Lower leg skin (tissue), 4 donors: ENCODE data around the gene SLC16A8. TPM values are rescaled to one million over a fixed set of nuclear protein-coding genes. Genes with fewer than 3 reads are reported as not detected.
"Not testable (repeated sequence)": the region's sequence is repeated elsewhere in the genome, so short reads cannot be mapped to it uniquely, and the experiment has no call there.

Experiments used
- DNase-seq, 2 donors: peaks; one replicate each; pipeline ENCODE4 v3.0.0-alpha.2; 2019; ENCODE audit warnings: low spot score in 2 of 2
- H3K4me3 ChIP-seq: fragments of 200-600 bp; sonication (generic); 2 replicates; pipeline ENCODE4 v1.5.1; 2017; ENCODE audit warnings: mild to moderate bottlenecking, low read depth; ENCODE audit not compliant: poor library complexity, severe bottlenecking
- CTCF ChIP-seq, 3 donors: fragments of 450-650 bp; IDR thresholded peaks; one replicate each; pipeline ENCODE4 v1.5.1; 2016; ENCODE audit warnings: antibody characterized with exemption in 3 of 3, mild to moderate bottlenecking in 3 of 3, moderate library complexity in 2 of 3
- POLR2A ChIP-seq, 2 donors: fragments of 450-650 bp; IDR thresholded peaks; one replicate each; pipeline ENCODE4 v1.6.1; 2016 to 2017; ENCODE audit warnings: antibody characterized with exemption in 2 of 2, mild to moderate bottlenecking in 1 of 2, moderate library complexity in 1 of 2
- WGBS, 2 donors: methylation state at CpG; one replicate each; pipeline ENCODE4 v1.1.5; 2018; 5-methylcytosine and 5-hydroxymethylcytosine counted together
- intact Hi-C: fragments of 100-400 bp; cut with DNase I; formaldehyde crosslinking; loops from one replicate; pipeline ENCODE4 v1.15.0; 2023; ENCODE audit warnings: low total_unique reads
- total RNA-seq, 4 donors: library from RNA; depleted of rRNA; stranded (reverse); fragments of >200 nt; gene quantifications; one replicate each; pipeline ENCODE4 v1.1.0, GENCODE V29; 2016

Gene SLC16A8
- total RNA-seq, 4 donors from 2014 or later = 0.13 to 0.80 (median 0.33) TPM

GRCh38 chr22:38041760-38042487, 42.1 kb downstream of the SLC16A8 start:
- intact Hi-C loops = no loop called here
- H3K4me3 ChIP-seq = no peak overlapping the region
- no peak for DNase-seq
- no peak for TF ChIP-seq CTCF (IDR thresholded peaks at IDR 0.05)
- 78 to 80% methylated on average over 5 of the region's 5 CpGs for WGBS, 2 donors

- WGBS, 2 donors = 85 to 87% methylated on average over 20 of the region's 20 CpGs
- intact Hi-C loops = no loop called here
- DNase-seq = no peak
- H3K4me3 ChIP-seq = no peak overlapping the region
- no peak for TF ChIP-seq CTCF (IDR thresholded peaks at IDR 0.05)
- TF ChIP-seq POLR2A (IDR thresholded peaks at IDR 0.05) = no peak
Observed at GRCh38 chr22:38040953-38041759, 42.8 kb downstream of the SLC16A8 start.

- TF ChIP-seq POLR2A (IDR thresholded peaks at IDR 0.05) = no peak
- no peak for TF ChIP-seq CTCF (IDR thresholded peaks at IDR 0.05)
- 74% methylated on average over 41 of the region's 46 CpGs for WGBS, 2 donors
- intact Hi-C loops = no loop called here
- DNase-seq = no peak
- H3K4me3 ChIP-seq = no peak overlapping the region
Observed at GRCh38 chr22:38038890-38039812, 44.8 kb downstream of the SLC16A8 start.

GRCh38 chr22:38038426-38038825, 45.6 kb downstream of the SLC16A8 start:
- no peak for DNase-seq
- no peak overlapping the region for H3K4me3 ChIP-seq
- no peak for TF ChIP-seq POLR2A (IDR thresholded peaks at IDR 0.05)
- no peak for TF ChIP-seq CTCF (IDR thresholded peaks at IDR 0.05)
- WGBS, 2 donors = 86 to 88% methylated on average over 23 of the region's 23 CpGs
- intact Hi-C loops = no loop called here

- intact Hi-C loops, H3K4me3 ChIP-seq, DNase-seq: not testable (repeated sequence)
- 81 to 84% methylated on average over 13 of the region's 13 CpGs for WGBS, 2 donors
Observed at GRCh38 chr22:38037367-38038150, 46.4 kb downstream of the SLC16A8 start.
